ENCODE data around the gene KCNAB1. TPM values are rescaled to one million over a fixed set of nuclear protein-coding genes. Genes with fewer than 3 reads are reported as not detected.

KCNAB1 gene
- total and polyA plus RNA-seq, 5 experiments from 2014 or later: 0.16 to 0.39 (median 0.17) TPM

- H3K9me3 Mint-ChIP-seq: no peaks in the 10 kb centered on the region
- H3K27me3 Mint-ChIP-seq: peaks cover 0 to 8% (median 0%) of the 10 kb centered on the region in 5 donors
- DNase-seq (no peak), ATAC-seq (no peak)
- H3K4me3 Mint-ChIP-seq: no peak overlapping the region
- H3K4me1 Mint-ChIP-seq: no peaks in the 10 kb centered on the region
- H3K27ac Mint-ChIP-seq: no peak overlapping the region
- POLR2A ChIA-PET: no interaction called here
- no peaks in the 10 kb centered on the region for H3K36me3 Mint-ChIP-seq
These were observed 246.2 kb downstream of the KCNAB1 start for GRCh38 chr3:156366559-156366958.

- Mint-ChIP-seq H3K4me3 (no peak overlapping the region), H3K4me1 (no peaks in the 10 kb centered on the region), H3K36me3 (no peaks in the 10 kb centered on the region), H3K9me3 (no peaks in the 10 kb centered on the region), H3K27me3 (peaks cover 0 to 7% (median 0%) of the 10 kb centered on the region in 5 donors), H3K27ac (no peak overlapping the region)
- POLR2A ChIA-PET: no interaction called here
- ATAC-seq (no peak), DNase-seq (no peak)
These were observed 247.8 kb downstream of the KCNAB1 start for GRCh38 chr3:156368189-156368588.

DNA sequence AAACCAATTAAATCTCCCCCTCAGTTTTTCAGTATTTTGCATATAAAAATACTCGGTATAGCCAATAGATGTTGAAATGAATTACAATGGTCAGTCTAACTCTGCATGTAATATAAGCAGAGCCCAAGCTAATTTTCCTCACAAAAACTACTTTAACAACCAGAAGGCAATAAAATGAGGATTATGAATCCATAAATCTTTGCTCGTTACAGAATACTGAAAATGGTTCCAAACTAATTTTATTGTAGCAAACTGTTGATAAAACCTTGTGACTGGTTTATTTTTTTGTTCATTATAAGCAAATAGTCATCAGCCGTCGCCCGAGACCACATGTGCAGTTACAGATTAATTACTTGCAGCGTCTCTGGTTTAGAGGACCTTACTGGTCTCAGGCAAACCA, 251.3 kb downstream of the KCNAB1 start:
- ATAC-seq (no peak), DNase-seq (no peak)
- Mint-ChIP-seq H3K27ac (no peak overlapping the region), H3K4me1 (no peaks in the 10 kb centered on the region), H3K27me3 (peaks cover 7 to 10% (median 8%) of the 10 kb centered on the region in 5 donors), H3K4me3 (no peak overlapping the region), H3K36me3 (no peaks in the 10 kb centered on the region), H3K9me3 (no peaks in the 10 kb centered on the region)
- POLR2A ChIA-PET: no interaction called here

DNA sequence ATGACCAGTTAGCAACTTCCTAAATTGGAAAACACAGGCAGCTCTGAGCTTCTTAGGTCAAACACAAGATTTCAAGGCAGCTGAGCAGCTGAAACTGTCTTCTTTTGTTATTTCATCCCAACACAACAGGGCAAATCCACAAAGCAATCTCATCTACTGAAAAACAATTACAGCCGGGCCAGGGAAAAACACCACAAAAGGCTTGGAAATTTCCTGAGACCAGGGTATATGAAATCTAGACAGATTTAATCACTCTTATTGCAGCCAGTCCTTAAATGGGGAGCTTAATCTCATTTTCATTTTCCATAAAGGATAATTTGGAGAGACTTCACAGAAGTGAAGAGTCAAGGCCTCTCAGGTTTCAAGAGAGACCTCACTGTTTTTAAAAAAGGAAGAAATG, 252.7 kb downstream of the KCNAB1 start:
- no peak for ATAC-seq
- H3K27me3 Mint-ChIP-seq: peaks cover 8 to 21% (median 13%) of the 10 kb centered on the region in 5 donors

GRCh38 chr3:156373654-156374053, 253.3 kb downstream of the KCNAB1 start:
- H3K9me3 Mint-ChIP-seq: no peaks in the 10 kb centered on the region
- ATAC-seq: no peak
- H3K36me3 Mint-ChIP-seq: no peaks in the 10 kb centered on the region
- H3K27ac Mint-ChIP-seq: no peak overlapping the region
- H3K27me3 Mint-ChIP-seq: peaks cover 8 to 27% (median 13%) of the 10 kb centered on the region in 5 donors
- DNase-seq: no peak
- H3K4me1 Mint-ChIP-seq: no peaks in the 10 kb centered on the region
- H3K4me3 Mint-ChIP-seq: no peak overlapping the region
- POLR2A ChIA-PET: no interaction called here

More for the DNA sequence above, 252.7 kb downstream of the KCNAB1 start:
- H3K36me3 Mint-ChIP-seq: no peaks in the 10 kb centered on the region
- no peak overlapping the region for H3K27ac Mint-ChIP-seq
- POLR2A ChIA-PET: no interaction called here
- no peaks in the 10 kb centered on the region for H3K9me3 Mint-ChIP-seq
- no peak for DNase-seq
- H3K4me3 Mint-ChIP-seq: no peak overlapping the region
- no peaks in the 10 kb centered on the region for H3K4me1 Mint-ChIP-seq

- H3K4me3 Mint-ChIP-seq: no peak overlapping the region
- peaks cover 8 to 30% (median 13%) of the 10 kb centered on the region in 5 donors for H3K27me3 Mint-ChIP-seq
- H3K36me3 Mint-ChIP-seq: no peaks in the 10 kb centered on the region
- DNase-seq: no peak
- no peaks in the 10 kb centered on the region for H3K4me1 Mint-ChIP-seq
- no peak overlapping the region for H3K27ac Mint-ChIP-seq
- no peaks in the 10 kb centered on the region for H3K9me3 Mint-ChIP-seq
- POLR2A ChIA-PET: no interaction called here
- no peak for ATAC-seq
These were observed 255.8 kb downstream of the KCNAB1 start for GRCh38 chr3:156376199-156376598.

- DNase-seq: no peak
- peaks cover 8 to 30% (median 13%) of the 10 kb centered on the region in 5 donors for H3K27me3 Mint-ChIP-seq
- POLR2A ChIA-PET: no interaction called here
- H3K4me3 Mint-ChIP-seq: no peak overlapping the region
- ATAC-seq: no peak
- no peak overlapping the region for H3K27ac Mint-ChIP-seq
- no peaks in the 10 kb centered on the region for H3K36me3 Mint-ChIP-seq
- H3K4me1 Mint-ChIP-seq: no peaks in the 10 kb centered on the region
- H3K9me3 Mint-ChIP-seq: no peaks in the 10 kb centered on the region
These were observed 256.9 kb downstream of the KCNAB1 start for GRCh38 chr3:156377266-156377665.

GRCh38 chr3:156377718-156378117, 257.3 kb downstream of the KCNAB1 start:
- no peak for ATAC-seq

DNA sequence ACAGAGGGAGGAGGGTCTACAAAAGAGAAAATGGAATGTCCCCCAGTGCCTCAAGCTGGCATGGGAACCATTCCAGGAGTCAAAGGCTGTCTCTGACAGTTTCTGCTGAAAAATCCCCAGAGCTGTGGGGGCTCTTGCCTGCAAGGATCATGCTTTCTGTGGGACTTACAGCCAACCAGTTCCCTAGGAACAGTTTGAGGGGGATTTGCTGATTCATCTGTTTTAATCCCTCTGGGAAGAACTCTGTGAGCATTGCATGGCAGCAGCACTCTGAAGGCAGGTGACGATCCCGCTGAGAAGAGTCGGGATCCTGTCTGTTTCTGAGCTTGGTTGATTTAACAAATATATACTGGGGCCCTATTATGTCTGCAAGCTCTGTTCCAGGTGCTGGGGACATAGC, 258.5 kb downstream of the KCNAB1 start:
- no peaks in the 10 kb centered on the region for H3K9me3 Mint-ChIP-seq
- H3K27me3 Mint-ChIP-seq: peaks cover 8 to 30% (median 13%) of the 10 kb centered on the region in 5 donors
- H3K27ac Mint-ChIP-seq: no peak overlapping the region
- H3K36me3 Mint-ChIP-seq: no peaks in the 10 kb centered on the region
- H3K4me1 Mint-ChIP-seq: no peaks in the 10 kb centered on the region
- no peak for ATAC-seq
- POLR2A ChIA-PET: no interaction called here
- no peak overlapping the region for H3K4me3 Mint-ChIP-seq
- DNase-seq: no peak

More at GRCh38 chr3:156377718-156378117, 257.3 kb downstream of the KCNAB1 start:
- Mint-ChIP-seq H3K27ac (no peak overlapping the region), H3K4me3 (no peak overlapping the region), H3K4me1 (no peaks in the 10 kb centered on the region), H3K36me3 (no peaks in the 10 kb centered on the region), H3K27me3 (peaks cover 8 to 30% (median 13%) of the 10 kb centered on the region in 5 donors), H3K9me3 (no peaks in the 10 kb centered on the region)
- DNase-seq: no peak
- POLR2A ChIA-PET: no interaction called here

DNA sequence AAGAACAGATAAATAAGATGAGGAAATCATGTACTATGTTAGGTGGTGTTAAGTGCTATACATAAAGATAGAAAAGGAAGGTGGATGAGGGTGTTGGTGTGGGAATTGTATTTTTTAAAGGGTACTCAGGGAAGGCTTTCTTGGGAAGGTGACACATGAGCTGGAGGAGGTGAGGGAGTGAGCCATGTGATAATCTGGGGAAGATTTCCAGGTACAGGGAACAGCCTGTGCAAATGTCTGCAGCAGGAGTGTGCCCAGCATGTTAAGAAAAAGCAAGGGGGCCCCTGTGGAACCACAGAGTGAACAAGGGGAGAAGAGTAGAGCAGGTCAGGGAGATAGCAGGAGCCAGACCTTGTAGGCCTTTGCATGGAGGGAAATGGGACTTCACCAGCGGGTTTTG, 258.9 kb downstream of the KCNAB1 start:
- no peak overlapping the region for H3K4me3 Mint-ChIP-seq
- no peaks in the 10 kb centered on the region for H3K9me3 Mint-ChIP-seq
- no peaks in the 10 kb centered on the region for H3K36me3 Mint-ChIP-seq
- H3K27ac Mint-ChIP-seq: no peak overlapping the region
- POLR2A ChIA-PET: no interaction called here
- H3K4me1 Mint-ChIP-seq: no peaks in the 10 kb centered on the region
- peaks cover 8 to 30% (median 13%) of the 10 kb centered on the region in 5 donors for H3K27me3 Mint-ChIP-seq
- DNase-seq (no peak), ATAC-seq (no peak)

DNA sequence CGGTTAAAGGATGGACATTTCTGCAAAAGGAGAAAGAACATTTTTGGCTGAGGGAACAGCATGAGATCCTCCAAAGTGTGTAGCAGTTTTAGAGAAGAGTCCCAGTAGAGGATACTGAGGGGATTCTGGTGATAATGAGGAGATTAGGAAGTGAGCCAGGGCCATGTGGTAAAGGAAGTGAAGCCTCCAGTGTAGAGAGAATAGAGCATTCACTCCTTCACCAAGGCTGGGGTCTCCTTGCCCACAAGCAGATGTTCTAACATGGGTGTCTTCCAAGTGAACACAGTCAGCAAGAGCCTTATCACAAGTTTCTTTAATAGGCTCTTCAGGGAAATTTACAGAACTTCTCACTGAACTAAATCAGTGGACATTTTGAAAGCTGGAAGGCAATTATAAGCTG, 260.9 kb downstream of the KCNAB1 start:
- Mint-ChIP-seq H3K9me3 (no peaks in the 10 kb centered on the region), H3K27ac (no peak overlapping the region), H3K36me3 (no peaks in the 10 kb centered on the region), H3K4me1 (no peaks in the 10 kb centered on the region), H3K4me3 (no peak overlapping the region), H3K27me3 (peaks cover 5 to 24% (median 10%) of the 10 kb centered on the region in 5 donors)
- POLR2A ChIA-PET: no interaction called here
- ATAC-seq: no peak
- DNase-seq: no peak

DNA sequence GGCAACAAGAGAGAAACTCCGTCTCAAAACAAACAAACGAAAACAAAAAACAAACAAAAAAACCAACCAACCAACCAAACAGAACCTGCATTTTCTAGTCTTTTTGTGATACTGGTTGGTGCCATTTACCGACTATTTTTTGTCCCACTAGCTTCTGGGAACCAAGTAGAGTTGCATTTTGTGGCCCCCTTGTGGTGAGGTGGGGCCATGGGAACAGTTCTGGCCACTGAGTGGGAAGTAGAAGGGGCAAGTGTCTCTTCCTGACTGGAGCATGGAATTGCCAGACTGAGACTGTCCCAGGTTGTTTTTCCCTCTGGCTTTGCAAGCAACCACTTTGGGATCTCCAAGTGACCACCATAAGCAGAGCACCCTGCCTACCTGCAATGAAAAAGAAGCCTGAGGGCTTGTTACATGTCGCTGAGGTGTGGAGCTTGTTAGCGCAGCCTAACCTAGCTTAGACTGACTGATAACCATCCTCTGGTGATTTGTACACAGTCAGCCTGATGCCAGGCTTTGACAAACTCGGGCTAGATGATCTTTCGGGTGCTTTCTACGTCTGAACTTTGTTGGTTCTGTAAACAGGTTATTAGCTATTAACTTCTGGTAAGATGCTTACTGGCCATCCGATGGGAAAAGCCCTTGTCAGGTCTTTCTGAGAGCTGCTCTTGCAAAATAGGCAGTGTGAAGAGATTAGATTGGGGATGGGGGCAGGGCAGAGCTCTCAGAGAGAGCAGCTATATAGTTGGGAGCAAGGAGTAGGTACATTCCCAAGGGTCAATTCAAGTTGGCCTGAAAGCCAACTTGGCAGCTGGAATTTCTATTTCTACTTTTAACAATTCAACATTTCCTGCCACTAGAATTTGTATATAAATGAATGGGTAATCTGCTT, 262.3 kb downstream of the KCNAB1 start:
- H3K4me3 Mint-ChIP-seq: no peak overlapping the region
- H3K9me3 Mint-ChIP-seq: no peaks in the 10 kb centered on the region
- no peaks in the 10 kb centered on the region for H3K36me3 Mint-ChIP-seq
- no peaks in the 10 kb centered on the region for H3K4me1 Mint-ChIP-seq
- DNase-seq (peak in 1 of 10 donors; percentile 2), ATAC-seq (no peak)
- POLR2A ChIA-PET: no interaction called here
- peaks cover 1 to 18% (median 2%) of the 10 kb centered on the region in 5 donors for H3K27me3 Mint-ChIP-seq
- no peak overlapping the region for H3K27ac Mint-ChIP-seq

DNA sequence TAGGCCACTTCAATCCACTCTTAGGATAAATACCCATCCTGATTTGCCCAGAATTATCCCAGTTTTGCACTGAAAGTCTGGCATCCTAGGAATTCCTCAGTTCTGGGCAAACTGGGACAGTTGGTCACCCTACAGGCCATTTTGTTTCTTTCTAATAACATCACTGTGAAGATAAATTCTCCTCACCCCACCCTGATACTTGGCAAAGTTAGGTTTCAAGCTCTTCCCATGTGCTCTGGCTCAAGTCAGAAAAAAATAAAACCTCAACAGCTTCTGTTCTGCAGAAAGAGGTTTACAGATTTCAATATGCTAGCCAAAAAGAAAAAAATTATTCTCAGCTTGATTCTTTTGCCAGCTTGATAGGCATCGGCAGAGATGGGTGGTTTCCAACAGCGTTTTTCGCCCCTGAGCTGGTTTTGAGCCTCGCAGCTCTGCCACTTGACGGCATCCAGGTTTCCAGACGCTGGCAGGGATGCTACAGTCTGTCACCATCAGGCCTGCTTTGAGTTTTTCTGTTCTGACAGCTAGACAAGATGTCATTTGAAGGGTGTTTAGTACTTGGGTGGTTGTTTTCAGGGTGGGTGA, 263.2 kb downstream of the KCNAB1 start:
- H3K27me3 Mint-ChIP-seq: peaks cover 0 to 13% (median 3%) of the 10 kb centered on the region in 5 donors
- H3K36me3 Mint-ChIP-seq: no peaks in the 10 kb centered on the region
- H3K9me3 Mint-ChIP-seq: no peaks in the 10 kb centered on the region
- no peaks in the 10 kb centered on the region for H3K4me1 Mint-ChIP-seq
- no peak overlapping the region for H3K27ac Mint-ChIP-seq
- no peak for ATAC-seq
- DNase-seq: no peak
- no peak overlapping the region for H3K4me3 Mint-ChIP-seq
- POLR2A ChIA-PET: no interaction called here
